GM21381 (cell line): ENCODE data around the gene ZP3.
A peak's percentile ranks its signal among the peaks of the same experiment; 100 is the strongest.
"Not testable (repeated sequence)": the region's sequence is repeated elsewhere in the genome, so short reads cannot be mapped to it uniquely, and the experiment has no call there.

ENCODE experiments used
- ATAC-seq: cut with Tn5 transposase; IDR thresholded peaks from one replicate; pipeline ENCODE4 v1.9.1; 2021; ENCODE audit warnings: mild to moderate bottlenecking, moderate library complexity; ENCODE audit not compliant: unreplicated experiment

ZP3 gene

DNA sequence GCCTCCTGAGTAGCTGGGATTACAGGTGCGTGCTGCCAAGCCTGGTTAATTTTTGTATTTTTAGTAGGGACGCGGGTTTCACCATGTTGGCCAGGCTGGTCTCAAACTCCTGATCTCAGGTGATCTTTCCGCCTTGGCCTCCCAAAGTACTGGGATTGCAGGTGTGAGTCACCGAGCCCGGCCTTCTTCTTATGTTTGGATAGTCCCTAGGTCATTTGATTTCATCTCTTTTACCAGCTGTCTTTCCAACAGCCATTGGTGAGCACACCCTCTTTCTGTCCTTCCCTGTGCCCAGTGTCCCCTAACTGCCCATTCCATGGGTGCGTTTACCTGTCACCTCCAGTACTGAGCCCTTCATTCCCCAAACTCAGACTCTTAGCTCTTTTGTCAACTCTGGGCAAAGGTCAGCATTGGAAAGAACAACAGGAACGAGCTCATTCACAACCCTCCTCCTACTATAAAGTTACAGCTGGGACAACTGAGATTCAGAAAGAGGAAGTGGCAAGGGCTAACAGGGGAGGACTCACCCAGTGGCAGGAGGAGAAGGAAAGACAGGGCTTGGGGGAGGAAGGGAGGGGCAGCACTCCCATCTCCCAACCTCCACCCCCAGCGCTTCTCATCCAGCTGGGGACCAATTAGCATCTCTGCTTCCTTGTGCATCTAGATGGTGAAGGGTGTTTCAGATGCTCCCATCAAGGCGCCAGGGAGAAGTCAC lies 20.8 kb upstream of the ZP3 start:
- no peak for ATAC-seq

- ATAC-seq = no peak
These were observed 19.0 kb upstream of the ZP3 start for GRCh38 chr7:76405738-76406137.

- no peak for ATAC-seq
These were observed 17.0 kb upstream of the ZP3 start for GRCh38 chr7:76407718-76408117.

DNA sequence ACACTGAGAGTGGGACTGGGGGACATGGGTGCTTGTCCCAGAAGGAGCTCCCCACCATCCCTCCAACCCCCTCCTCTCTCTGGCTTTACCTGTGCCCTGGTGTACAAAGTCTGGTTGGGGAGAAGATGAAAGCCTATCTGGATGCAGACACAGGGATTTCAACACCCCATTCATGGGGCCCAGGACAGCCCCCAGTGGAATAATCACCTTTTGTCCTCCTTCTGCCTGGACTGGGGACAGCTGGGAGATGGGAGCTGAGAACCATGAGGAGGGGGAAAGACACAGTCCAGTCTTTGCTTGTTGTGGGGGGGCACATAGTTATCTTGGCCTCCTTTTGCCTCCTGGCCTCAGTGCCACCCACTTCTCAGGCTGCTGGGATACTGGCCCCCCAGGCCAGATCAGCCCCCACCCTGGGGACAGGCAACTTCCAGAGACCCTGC lies 16.6 kb upstream of the ZP3 start:
- ATAC-seq = no peak

GRCh38 chr7:76409537-76409936 lies 15.2 kb upstream of the ZP3 start, which contains the start of gene SSC4D:
TSS of gene SSC4D (minus strand) at chr7:76409697. CDS start at chr7:76404439, 5,258 bp downstream.
- no peak for ATAC-seq

GRCh38 chr7:76411626-76412025 lies 13.1 kb upstream of the ZP3 start:
- no peak for ATAC-seq

- no peak for ATAC-seq
These were observed 12.5 kb upstream of the ZP3 start for GRCh38 chr7:76412249-76412648.

GRCh38 chr7:76417654-76418310 lies 7.0 kb upstream of the ZP3 start:
- not testable (repeated sequence) for ATAC-seq

DNA sequence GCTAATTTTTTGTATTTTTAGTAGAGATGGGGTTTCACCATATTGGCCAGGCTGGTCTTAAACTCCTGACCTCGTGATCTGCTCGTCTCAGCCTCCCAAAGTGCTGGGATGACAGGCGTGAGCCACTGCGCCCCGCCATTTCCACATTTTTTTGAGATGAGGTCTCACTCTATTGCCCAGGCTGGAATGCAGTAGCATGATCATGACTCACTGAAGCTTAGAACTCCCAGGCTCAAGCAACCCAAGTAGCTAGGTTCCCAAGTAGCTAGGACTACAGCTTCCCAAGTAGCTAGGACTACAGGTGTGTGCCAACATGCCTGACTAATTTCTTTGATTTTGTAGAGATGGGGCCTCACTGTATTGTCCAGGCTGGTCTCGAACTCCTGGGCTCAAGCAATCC lies 3.7 kb upstream of the ZP3 start:
- not testable (repeated sequence) for ATAC-seq

DNA sequence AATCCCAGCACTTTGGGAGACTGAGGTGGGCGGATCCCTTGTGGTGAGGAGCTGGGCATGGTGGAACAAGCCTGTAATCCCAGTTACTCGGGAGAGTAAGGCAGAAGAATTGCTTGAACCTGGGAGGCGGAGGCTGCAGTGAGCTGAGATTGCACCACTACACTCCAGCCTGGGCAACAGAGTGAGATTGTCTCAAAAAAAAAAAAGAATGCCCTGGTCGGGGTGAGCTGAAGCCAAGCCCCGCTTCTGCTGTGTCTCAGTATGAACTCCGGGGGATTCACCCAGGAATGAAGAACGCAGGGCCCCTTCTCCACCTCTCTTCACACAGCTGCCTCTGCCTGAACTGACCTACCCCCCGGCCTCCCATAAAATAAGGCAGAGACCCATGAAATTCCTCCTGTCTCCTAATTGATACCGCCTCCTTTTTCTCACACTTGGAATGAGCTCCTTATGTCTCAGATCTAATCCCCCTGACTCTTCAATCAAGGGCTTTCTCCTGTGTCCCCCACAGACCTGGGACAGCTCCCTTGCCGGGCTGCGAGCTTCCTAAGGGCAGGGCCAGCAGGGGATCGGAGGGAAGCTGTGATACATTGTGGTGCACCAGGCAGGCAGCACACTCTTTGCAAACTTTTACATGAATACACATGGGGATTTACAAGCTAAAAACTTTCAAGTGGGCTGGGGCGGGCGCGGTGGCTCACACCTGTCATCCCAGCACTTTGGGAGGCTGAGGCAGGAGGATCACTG lies 911 bp upstream of the ZP3 start:
- ATAC-seq = no peak

DNA sequence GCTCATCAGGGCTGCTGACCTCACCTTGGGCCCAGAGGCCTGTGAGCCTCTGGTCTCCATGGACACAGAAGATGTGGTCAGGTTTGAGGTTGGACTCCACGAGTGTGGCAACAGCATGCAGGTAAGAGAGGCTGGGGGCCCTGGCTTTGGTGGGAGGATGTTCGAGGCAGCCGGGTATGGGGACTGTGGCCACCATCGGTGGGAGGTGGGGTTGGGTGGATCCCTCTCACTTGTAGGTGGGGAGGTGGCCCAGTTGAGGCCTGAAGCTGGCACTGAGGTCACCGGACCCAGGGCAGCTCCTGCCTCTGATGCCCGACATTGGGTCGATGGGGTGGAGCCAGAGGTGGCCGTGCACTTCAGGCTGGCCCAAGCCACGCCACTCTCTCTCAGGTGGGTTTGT lies 406 bp downstream of the ZP3 start:
- no peak for ATAC-seq

- not testable (repeated sequence) for ATAC-seq
These were observed 808 bp downstream of the ZP3 start for GRCh38 chr7:76425558-76425957.

- no peak for ATAC-seq
These were observed 1.5 kb downstream of the ZP3 start for GRCh38 chr7:76426246-76426645.

DNA sequence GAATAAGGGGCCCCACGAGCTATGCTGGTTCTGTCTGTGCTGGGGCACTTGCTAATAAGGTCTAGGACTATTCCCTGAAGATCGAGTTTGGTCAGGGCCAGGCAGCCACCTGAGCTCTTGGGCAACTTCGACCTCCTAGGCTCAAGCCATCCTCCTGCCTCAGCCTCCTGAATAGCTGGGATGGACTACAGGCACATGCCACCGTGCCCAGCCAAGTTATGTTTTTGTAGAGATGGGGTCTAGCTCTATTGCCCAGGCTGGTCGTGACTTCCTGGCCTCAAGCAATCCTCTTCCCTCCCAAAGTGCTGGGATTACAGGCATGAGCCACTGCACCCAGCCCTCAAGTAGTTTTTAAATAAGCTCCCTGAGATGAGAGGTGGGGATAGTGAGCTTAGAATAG lies 2.9 kb downstream of the ZP3 start:
- ATAC-seq = no peak

- ATAC-seq = no peak
These were observed 3.5 kb downstream of the ZP3 start for GRCh38 chr7:76428149-76428823.

- ATAC-seq = no peak
These were observed 4.4 kb downstream of the ZP3 start for GRCh38 chr7:76428868-76429805.

DNA sequence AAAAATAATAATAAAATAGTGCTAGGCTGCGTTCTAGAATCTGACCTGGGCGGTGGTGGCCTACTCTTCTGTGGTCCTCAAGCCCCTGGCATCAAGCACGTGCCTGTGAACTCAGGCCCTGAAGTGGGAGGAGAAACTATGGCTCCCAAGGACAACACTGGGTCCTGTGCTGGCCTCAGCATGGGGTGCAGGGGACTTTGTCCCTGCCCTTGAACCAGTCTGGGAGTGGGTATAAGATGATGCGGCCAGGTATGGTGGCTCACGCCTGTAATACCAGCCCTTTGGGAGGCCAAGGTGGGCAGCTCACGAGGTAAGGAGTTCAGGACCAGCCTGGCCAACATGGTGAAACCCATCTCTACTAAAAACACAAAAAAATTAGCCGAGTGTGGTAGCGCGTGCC lies 5.5 kb downstream of the ZP3 start:
- no peak for ATAC-seq

GRCh38 chr7:76430836-76431235 lies 6.1 kb downstream of the ZP3 start:
- no peak for ATAC-seq

DNA sequence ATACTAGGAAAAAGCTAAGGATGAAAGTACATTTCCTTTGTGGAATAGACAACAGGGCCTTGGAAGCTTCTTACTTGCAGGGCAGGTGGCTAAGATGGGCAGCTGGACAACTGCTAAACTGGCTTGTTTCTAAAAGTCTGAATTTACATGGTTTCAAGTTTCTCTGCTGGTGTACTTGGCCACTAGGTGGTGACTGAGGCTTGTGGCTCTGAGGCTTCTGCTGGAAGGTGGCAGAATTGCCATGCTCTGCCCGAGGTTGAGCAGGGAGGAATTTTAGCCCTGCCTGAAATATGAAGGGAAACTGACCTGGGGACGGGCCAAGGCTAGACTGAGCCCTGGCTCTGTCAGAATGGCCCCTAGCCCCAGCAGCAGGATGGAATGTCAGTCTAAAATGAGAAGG lies 13.1 kb downstream of the ZP3 start:
- ATAC-seq = peak; percentile 82
